ENCODE measurements around the gene BICRAL.
"Not testable (repeated sequence)": the region's sequence is repeated elsewhere in the genome, so short reads cannot be mapped to it uniquely, and the experiment has no call there.

The BICRAL gene

GRCh38 chr6:42870145-42870936, 88.5 kb downstream of the BICRAL start:
- Histone ChIP-seq H3K4me3 (ENCODE audit: low read depth, low read length) (no peak overlapping the region), H3K27me3 (ENCODE audit: control insufficient read depth, insufficient read depth, low read length) (no peaks in the 10 kb centered on the region), H3K9me3 (ENCODE audit: control insufficient read depth, insufficient read depth, low read length) (no peaks in the 10 kb centered on the region), H3K36me3 (ENCODE audit: control insufficient read depth, insufficient read depth, low read length) (peaks cover 2% of the 10 kb centered on the region), H3K9ac (ENCODE audit: low read depth, low read length) (no peak overlapping the region), H3K4me1 (ENCODE audit: control insufficient read depth, insufficient read depth, low read length) (no peaks in the 10 kb centered on the region)

GRCh38 chr6:42871711-42872110, 89.9 kb downstream of the BICRAL start:
- Histone ChIP-seq H3K36me3 (ENCODE audit: control insufficient read depth, insufficient read depth, low read length) (no peaks in the 10 kb centered on the region), H3K27me3 (ENCODE audit: control insufficient read depth, insufficient read depth, low read length) (no peaks in the 10 kb centered on the region), H3K9ac (ENCODE audit: low read depth, low read length) (no peak overlapping the region), H3K4me3 (ENCODE audit: low read depth, low read length) (no peak overlapping the region), H3K9me3 (ENCODE audit: control insufficient read depth, insufficient read depth, low read length) (no peaks in the 10 kb centered on the region), H3K4me1 (ENCODE audit: control insufficient read depth, insufficient read depth, low read length) (no peaks in the 10 kb centered on the region)

- Histone ChIP-seq H3K36me3 (ENCODE audit: control insufficient read depth, insufficient read depth, low read length) (no peaks in the 10 kb centered on the region), H3K4me1 (ENCODE audit: control insufficient read depth, insufficient read depth, low read length) (no peaks in the 10 kb centered on the region), H3K9me3 (ENCODE audit: control insufficient read depth, insufficient read depth, low read length) (no peaks in the 10 kb centered on the region), H3K4me3 (ENCODE audit: low read depth, low read length) (no peak overlapping the region), H3K9ac (ENCODE audit: low read depth, low read length) (no peak overlapping the region), H3K27me3 (ENCODE audit: control insufficient read depth, insufficient read depth, low read length) (no peaks in the 10 kb centered on the region)
These were observed 91.5 kb downstream of the BICRAL start for GRCh38 chr6:42873313-42873712.

- Histone ChIP-seq H3K27me3 (ENCODE audit: control insufficient read depth, insufficient read depth, low read length) (no peaks in the 10 kb centered on the region), H3K9me3 (ENCODE audit: control insufficient read depth, insufficient read depth, low read length) (no peaks in the 10 kb centered on the region), H3K4me3 (ENCODE audit: low read depth, low read length) (no peak overlapping the region), H3K4me1 (ENCODE audit: control insufficient read depth, insufficient read depth, low read length) (no peaks in the 10 kb centered on the region), H3K9ac (ENCODE audit: low read depth, low read length) (no peak overlapping the region), H3K36me3 (ENCODE audit: control insufficient read depth, insufficient read depth, low read length) (peaks cover 5% of the 10 kb centered on the region)
These were observed 95.8 kb downstream of the BICRAL start for GRCh38 chr6:42877695-42878094.

GRCh38 chr6:42879372-42880239, 97.8 kb downstream of the BICRAL start, which contains the start of gene RPL7L1:
RPL7L1 (plus strand) TSS chr6:42879616; CDS start chr6:42879911, 295 bp downstream.
- H3K9ac ChIP-seq (ENCODE audit: low read depth, low read length): peak within 1 kb of the TSS; percentile 99
- H3K36me3 ChIP-seq (ENCODE audit: control insufficient read depth, insufficient read depth, low read length): peaks cover 21% of the 10 kb centered on the region
- H3K4me1 ChIP-seq (ENCODE audit: control insufficient read depth, insufficient read depth, low read length): no peaks in the 10 kb centered on the region
- H3K4me3 ChIP-seq (ENCODE audit: low read depth, low read length): peak within 1 kb of the TSS; percentile 98
- no peaks in the 10 kb centered on the region for H3K9me3 ChIP-seq (ENCODE audit: control insufficient read depth, insufficient read depth, low read length)
- H3K27me3 ChIP-seq (ENCODE audit: control insufficient read depth, insufficient read depth, low read length): no peaks in the 10 kb centered on the region

- H3K4me1 ChIP-seq (ENCODE audit: control insufficient read depth, insufficient read depth, low read length); H3K27me3 ChIP-seq (ENCODE audit: control insufficient read depth, insufficient read depth, low read length); H3K9me3 ChIP-seq (ENCODE audit: control insufficient read depth, insufficient read depth, low read length): not testable (repeated sequence)
- Histone ChIP-seq H3K9ac (ENCODE audit: low read depth, low read length) (peak overlapping the region; percentile 99), H3K4me3 (ENCODE audit: low read depth, low read length) (peak overlapping the region; percentile 98), H3K36me3 (ENCODE audit: control insufficient read depth, insufficient read depth, low read length) (peaks cover 26% of the 10 kb centered on the region)
These were observed 98.5 kb downstream of the BICRAL start for GRCh38 chr6:42880240-42880817.

GRCh38 chr6:42880871-42881270, 99.0 kb downstream of the BICRAL start:
- not testable (repeated sequence) for H3K27me3 ChIP-seq (ENCODE audit: control insufficient read depth, insufficient read depth, low read length); H3K9me3 ChIP-seq (ENCODE audit: control insufficient read depth, insufficient read depth, low read length); H3K4me1 ChIP-seq (ENCODE audit: control insufficient read depth, insufficient read depth, low read length); H3K9ac ChIP-seq (ENCODE audit: low read depth, low read length)
- H3K36me3 ChIP-seq (ENCODE audit: control insufficient read depth, insufficient read depth, low read length): peaks cover 31% of the 10 kb centered on the region
- peak overlapping the region; percentile 98 for H3K4me3 ChIP-seq (ENCODE audit: low read depth, low read length)

- no peaks in the 10 kb centered on the region for H3K27me3 ChIP-seq (ENCODE audit: control insufficient read depth, insufficient read depth, low read length)
- peaks cover 38% of the 10 kb centered on the region for H3K36me3 ChIP-seq (ENCODE audit: control insufficient read depth, insufficient read depth, low read length)
- H3K4me1 ChIP-seq (ENCODE audit: control insufficient read depth, insufficient read depth, low read length): no peaks in the 10 kb centered on the region
- H3K4me3 ChIP-seq (ENCODE audit: low read depth, low read length): no peak overlapping the region
- H3K9me3 ChIP-seq (ENCODE audit: control insufficient read depth, insufficient read depth, low read length): no peaks in the 10 kb centered on the region
- no peak overlapping the region for H3K9ac ChIP-seq (ENCODE audit: low read depth, low read length)
These were observed 103.8 kb downstream of the BICRAL start for GRCh38 chr6:42885702-42886101.

GRCh38 chr6:42888201-42888600, 106.3 kb downstream of the BICRAL start:
- not testable (repeated sequence) for H3K9ac ChIP-seq (ENCODE audit: low read depth, low read length); H3K4me1 ChIP-seq (ENCODE audit: control insufficient read depth, insufficient read depth, low read length); H3K9me3 ChIP-seq (ENCODE audit: control insufficient read depth, insufficient read depth, low read length); H3K27me3 ChIP-seq (ENCODE audit: control insufficient read depth, insufficient read depth, low read length); H3K4me3 ChIP-seq (ENCODE audit: low read depth, low read length)
- H3K36me3 ChIP-seq (ENCODE audit: control insufficient read depth, insufficient read depth, low read length): peaks cover 29% of the 10 kb centered on the region

GRCh38 chr6:42889815-42890214, 108.0 kb downstream of the BICRAL start:
- Histone ChIP-seq H3K9me3 (ENCODE audit: control insufficient read depth, insufficient read depth, low read length) (no peaks in the 10 kb centered on the region), H3K4me1 (ENCODE audit: control insufficient read depth, insufficient read depth, low read length) (no peaks in the 10 kb centered on the region), H3K36me3 (ENCODE audit: control insufficient read depth, insufficient read depth, low read length) (peaks cover 15% of the 10 kb centered on the region), H3K9ac (ENCODE audit: low read depth, low read length) (peak overlapping the region; percentile 99), H3K4me3 (ENCODE audit: low read depth, low read length) (peak overlapping the region; percentile 97), H3K27me3 (ENCODE audit: control insufficient read depth, insufficient read depth, low read length) (no peaks in the 10 kb centered on the region)

- Histone ChIP-seq H3K9ac (ENCODE audit: low read depth, low read length) (peak overlapping the region; percentile 99), H3K4me1 (ENCODE audit: control insufficient read depth, insufficient read depth, low read length) (no peaks in the 10 kb centered on the region), H3K27me3 (ENCODE audit: control insufficient read depth, insufficient read depth, low read length) (no peaks in the 10 kb centered on the region), H3K36me3 (ENCODE audit: control insufficient read depth, insufficient read depth, low read length) (peaks cover 10% of the 10 kb centered on the region), H3K4me3 (ENCODE audit: low read depth, low read length) (peak overlapping the region; percentile 97), H3K9me3 (ENCODE audit: control insufficient read depth, insufficient read depth, low read length) (no peaks in the 10 kb centered on the region)
These were observed 108.7 kb downstream of the BICRAL start for GRCh38 chr6:42890311-42891198.

All from iPS-15b (cell line).